HEK293 (cell line): ENCODE data around the gene RIN2.

Experiments
- CTCF ChIA-PET: fragments of 350-600 bp; formaldehyde crosslinking; extraction: SDS; loops from one replicate; lab custom pipeline; 2021; ENCODE audit warnings: antibody characterized with exemption; lab: Yijun Ruan, JAX
- POLR2A ChIA-PET: fragments of 300-600 bp; formaldehyde crosslinking; extraction: SDS; loops from one replicate; lab custom pipeline; 2020; ENCODE audit warnings: antibody characterized with exemption, inconsistent platforms; lab: Yijun Ruan, JAX
- H3K27ac ChIP-seq: fragments of 200-500 bp; sonication (Bioruptor generic); 2 replicates; pipeline ENCODE4 v1.5.1; 2014; ENCODE audit warnings: low read depth, low read length, control low read depth, inconsistent platforms; ENCODE audit errors: extremely low read depth
- H3K36me3 ChIP-seq, 2 experiments: fragments of 200-500 bp in 1 of 2; sonication (Bioruptor generic) in 1 of 2; 1 replicate in 1 of 2; 2 replicates in 1 of 2; pipeline ENCODE4 v1.5.1; 2014 to 2017; ENCODE audit warnings: inconsistent platforms in 2 of 2, low read length in 2 of 2; ENCODE audit not compliant: control insufficient read depth in 2 of 2, insufficient read depth in 1 of 2
- H3K4me1 ChIP-seq: fragments of 200-500 bp; sonication (Bioruptor generic); 2 replicates; pipeline ENCODE4 v1.5.1; 2014; ENCODE audit warnings: mild to moderate bottlenecking, low read length, inconsistent platforms; ENCODE audit not compliant: control insufficient read depth, insufficient read depth
- H3K4me3 ChIP-seq: 2 replicates; pipeline ENCODE4 v1.5.1; 2011; ENCODE audit warnings: low read depth, mild to moderate bottlenecking, control low read depth, low read length, moderate library complexity
- H3K9me3 ChIP-seq: fragments of 200-500 bp; sonication (Bioruptor generic); 2 replicates; pipeline ENCODE4 v1.5.1; 2014; ENCODE audit warnings: low read depth, low read length, inconsistent platforms; ENCODE audit not compliant: control insufficient read depth, insufficient read depth
- FEZF1 ChIP-seq: fragments of 450-650 bp; formaldehyde crosslinking; IDR thresholded peaks from 2 replicates; pipeline ENCODE4 v1.5.1; 2016; ENCODE audit warnings: missing biosample characterization, missing genetic modification characterization
- GLI2 ChIP-seq: fragments of 450-650 bp; formaldehyde crosslinking; IDR thresholded peaks from 2 replicates; pipeline ENCODE4; 2017; ENCODE audit warnings: missing biosample characterization, missing genetic modification characterization, low read depth, borderline replicate concordance
- KLF1 ChIP-seq: fragments of 450-650 bp; formaldehyde crosslinking; IDR thresholded peaks from 2 replicates; pipeline ENCODE4 v1.5.1; 2016; ENCODE audit warnings: missing biosample characterization, missing genetic modification characterization
- KLF10 ChIP-seq: fragments of 450-650 bp; IDR thresholded peaks from 2 replicates; pipeline ENCODE4 v1.5.1; 2018; ENCODE audit warnings: missing biosample characterization, mild to moderate bottlenecking, missing genetic modification characterization
- RBAK ChIP-seq: fragments of 450-650 bp; formaldehyde crosslinking; IDR thresholded peaks from 2 replicates; pipeline ENCODE4 v1.5.1; 2016; ENCODE audit warnings: missing biosample characterization, missing genetic modification characterization
- REPIN1 ChIP-seq: fragments of 450-650 bp; formaldehyde crosslinking; IDR thresholded peaks from 2 replicates; pipeline ENCODE4 v1.5.1; 2017; ENCODE audit warnings: missing biosample characterization, missing genetic modification characterization, low read depth
- YY2 ChIP-seq: fragments of 450-650 bp; formaldehyde crosslinking; IDR thresholded peaks from 2 replicates; pipeline ENCODE4 v1.5.1; 2016; ENCODE audit warnings: missing biosample characterization, missing genetic modification characterization
- ZBTB20 ChIP-seq: fragments of 450-650 bp; formaldehyde crosslinking; IDR thresholded peaks from 2 replicates; pipeline ENCODE4 v1.5.1; 2016; ENCODE audit warnings: missing biosample characterization, missing genetic modification characterization
- ZBTB48 ChIP-seq: fragments of 450-650 bp; formaldehyde crosslinking; IDR thresholded peaks from 2 replicates; pipeline ENCODE4 v1.5.1; 2016; ENCODE audit warnings: missing biosample characterization, missing genetic modification characterization
- ZEB2 ChIP-seq: fragments of 450-650 bp; formaldehyde crosslinking; IDR thresholded peaks from 2 replicates; pipeline ENCODE4 v1.5.1; 2016; ENCODE audit warnings: missing biosample characterization, missing genetic modification characterization
- ZFHX2 ChIP-seq: fragments of 450-650 bp; formaldehyde crosslinking; conservative IDR thresholded peaks from 2 replicates; pipeline ENCODE4 v1.5.1; 2016; ENCODE audit warnings: missing biosample characterization, missing genetic modification characterization
- ZNF132 ChIP-seq: fragments of 450-650 bp; formaldehyde crosslinking; IDR thresholded peaks from 2 replicates; pipeline ENCODE4 v1.5.1; 2017; ENCODE audit warnings: missing biosample characterization, missing genetic modification characterization, borderline replicate concordance
- ZNF174 ChIP-seq: fragments of 450-650 bp; formaldehyde crosslinking; IDR thresholded peaks from 2 replicates; pipeline ENCODE4 v1.5.0; 2017; ENCODE audit warnings: missing biosample characterization, mild to moderate bottlenecking, missing genetic modification characterization
- ZNF175 ChIP-seq: fragments of 450-650 bp; formaldehyde crosslinking; IDR thresholded peaks from 2 replicates; pipeline ENCODE4 v1.5.1; 2016; ENCODE audit warnings: missing biosample characterization, missing genetic modification characterization
- ZNF184 ChIP-seq: fragments of 450-650 bp; IDR thresholded peaks from 2 replicates; pipeline ENCODE4 v1.5.1; 2018; ENCODE audit warnings: missing biosample characterization, mild to moderate bottlenecking, missing genetic modification characterization
- ZNF23 ChIP-seq: fragments of 450-650 bp; formaldehyde crosslinking; IDR thresholded peaks from 2 replicates; pipeline ENCODE4 v1.5.1; 2016; ENCODE audit warnings: missing biosample characterization, missing genetic modification characterization, borderline replicate concordance
- ZNF302 ChIP-seq: fragments of 450-650 bp; formaldehyde crosslinking; IDR thresholded peaks from 2 replicates; pipeline ENCODE4 v1.5.1; 2016; ENCODE audit warnings: missing biosample characterization, missing genetic modification characterization, low read depth
- ZNF354C ChIP-seq: fragments of 450-650 bp; formaldehyde crosslinking; IDR thresholded peaks from 2 replicates; pipeline ENCODE4 v1.5.1; 2016; ENCODE audit warnings: missing biosample characterization, missing genetic modification characterization, low read depth, borderline replicate concordance
- ZNF366 ChIP-seq: fragments of 450-650 bp; formaldehyde crosslinking; conservative IDR thresholded peaks from 2 replicates; pipeline ENCODE4 v1.5.1; 2016; ENCODE audit warnings: missing biosample characterization, missing genetic modification characterization
- ZNF433 ChIP-seq: fragments of 450-650 bp; formaldehyde crosslinking; IDR thresholded peaks from 2 replicates; pipeline ENCODE4 v1.5.1; 2016; ENCODE audit warnings: missing biosample characterization, missing genetic modification characterization, low read depth
- ZNF544 ChIP-seq: fragments of 450-650 bp; formaldehyde crosslinking; IDR thresholded peaks from 2 replicates; pipeline ENCODE4 v1.5.0; 2017; ENCODE audit warnings: missing biosample characterization, missing genetic modification characterization
- ZNF548 ChIP-seq: fragments of 450-650 bp; formaldehyde crosslinking; IDR thresholded peaks from 2 replicates; pipeline ENCODE4 v1.5.1; 2016; ENCODE audit warnings: missing biosample characterization, missing genetic modification characterization
- ZNF707 ChIP-seq: fragments of 450-650 bp; formaldehyde crosslinking; IDR thresholded peaks from 2 replicates; pipeline ENCODE4 v1.5.1; 2016; ENCODE audit warnings: missing biosample characterization, missing genetic modification characterization
- ZNF776 ChIP-seq: fragments of 450-650 bp; formaldehyde crosslinking; IDR thresholded peaks from 2 replicates; pipeline ENCODE4 v1.5.0; 2017; ENCODE audit warnings: missing biosample characterization, missing genetic modification characterization, borderline replicate concordance
- ZNF777 ChIP-seq: fragments of 450-650 bp; formaldehyde crosslinking; IDR thresholded peaks from 2 replicates; pipeline ENCODE4 v1.5.1; 2017; ENCODE audit warnings: missing biosample characterization, missing genetic modification characterization, borderline replicate concordance
- ZNF830 ChIP-seq: fragments of 450-650 bp; IDR thresholded peaks from 2 replicates; pipeline ENCODE4 v1.5.0; 2018; ENCODE audit warnings: missing biosample characterization, missing genetic modification characterization, low read depth, mild to moderate bottlenecking, moderate library complexity
- ZXDB ChIP-seq: fragments of 450-650 bp; formaldehyde crosslinking; IDR thresholded peaks from 2 replicates; pipeline ENCODE4 v1.5.1; 2016; ENCODE audit warnings: missing biosample characterization, missing genetic modification characterization
- TF ChIP-seq, protein P1 (sequence below): fragments of 450-650 bp; formaldehyde crosslinking; IDR thresholded peaks from 2 replicates; pipeline ENCODE4 v1.5.1; 2017; ENCODE audit warnings: missing biosample characterization, missing genetic modification characterization
- TF ChIP-seq, protein P2 (sequence below): fragments of 450-650 bp; formaldehyde crosslinking; IDR thresholded peaks from 2 replicates; pipeline ENCODE4 v1.5.0; 2017; ENCODE audit warnings: missing biosample characterization, missing genetic modification characterization, borderline replicate concordance
- TF ChIP-seq, protein P3 (sequence below): fragments of 450-650 bp; formaldehyde crosslinking; optimal IDR thresholded peaks from 2 replicates; pipeline ENCODE3; 2016; ENCODE audit warnings: missing biosample characterization, mild to moderate bottlenecking, missing genetic modification characterization
- TF ChIP-seq, protein P4 (sequence below): fragments of 450-650 bp; formaldehyde crosslinking; IDR thresholded peaks from 2 replicates; pipeline ENCODE4 v1.5.1; 2016; ENCODE audit warnings: missing biosample characterization, missing genetic modification characterization

The RIN2 gene

DNA sequence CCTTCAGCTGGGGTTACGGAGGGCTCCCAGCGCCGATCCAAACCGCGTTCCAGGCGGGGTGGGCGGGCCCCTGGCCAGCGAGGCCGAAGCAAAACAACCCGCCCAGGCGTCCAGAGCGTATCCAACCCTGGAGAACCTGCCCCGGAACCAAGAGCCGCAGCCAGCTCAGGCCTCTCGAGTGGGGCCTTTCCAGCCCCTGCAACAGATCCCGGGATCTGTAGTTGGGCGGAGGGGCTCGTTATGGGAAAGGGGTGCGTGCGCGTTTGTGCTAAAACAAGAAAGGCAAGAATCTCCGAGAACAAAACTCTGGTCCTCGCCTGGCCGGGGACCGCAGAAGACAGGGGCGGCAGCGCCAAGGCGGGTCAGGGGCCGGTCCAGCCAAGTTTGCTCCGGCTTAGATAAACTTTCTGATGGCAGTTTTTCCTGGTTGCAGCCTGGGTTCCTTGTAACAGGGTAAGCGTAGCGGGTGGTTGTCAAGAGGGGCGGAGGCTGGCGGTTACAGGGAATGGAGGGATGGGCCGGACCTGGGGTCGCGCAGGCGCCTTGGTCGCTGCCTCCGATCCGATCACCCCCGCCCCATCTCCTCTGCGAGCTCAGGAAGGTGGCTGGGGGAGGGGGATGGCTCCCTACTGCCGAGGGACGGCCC is 448 bp upstream of the RIN2 start:
- Histone ChIP-seq H3K36me3 (no peaks in the 10 kb centered on the region), H3K9me3 (no peaks in the 10 kb centered on the region), H3K27ac (peak overlapping the region; percentile 64; the same call in 1 of the 2 replicates), H3K4me3 (peak overlapping the region; percentile 64), H3K4me1 (peaks cover 6% of the 10 kb centered on the region; the same call in 1 of the 2 replicates)
- CTCF ChIA-PET: interaction anchor here (0.7 kb wide), 1 partner anchor 95 kb away, joined by 3 read pairs; no protein-coding TSS in a partner anchor
- POLR2A ChIA-PET: interaction anchor here (0.6 to 1.0 kb wide), 5 partner anchors 40 to 265 kb away, joined by 3 to 8 read pairs (median 5); no protein-coding TSS in a partner anchor
- TF ChIP-seq ZNF707 (tag by site-specific recombination) (no peak), ZNF548 (tag by site-specific recombination) (no peak), KLF10 (tag by site-specific recombination) (no peak), ZNF544 (tag by site-specific recombination) (no peak), ZFHX2 (no peak), RBAK (tag by site-specific recombination) (no peak), ZBTB48 (tag by site-specific recombination) (no peak), REPIN1 (tag by site-specific recombination) (no peak), FEZF1 (no peak), ZNF23 (tag by site-specific recombination) (no peak), ZNF132 (tag by site-specific recombination) (no peak), ZXDB (tag by site-specific recombination) (peak; percentile 64), ZNF174 (no peak), ZNF184 (tag by site-specific recombination) (no peak), KLF1 (no peak; the same call in 1 of the 2 replicates), ZNF366 (tag by site-specific recombination) (peak; percentile 81), ZNF354C (tag by site-specific recombination) (no peak), ZBTB20 (tag by site-specific recombination) (peak; percentile 88), ZNF776 (tag by site-specific recombination) (no peak), ZEB2 (tag by site-specific recombination) (no peak), ZNF302 (tag by site-specific recombination) (no peak), YY2 (tag by site-specific recombination) (no peak), ZNF175 (tag by site-specific recombination) (no peak), ZNF830 (tag by site-specific recombination) (no peak), ZNF433 (tag by site-specific recombination) (no peak), GLI2 (no peak), ZNF777 (tag by site-specific recombination) (no peak)
- TF ChIP-seq, protein P1, sequence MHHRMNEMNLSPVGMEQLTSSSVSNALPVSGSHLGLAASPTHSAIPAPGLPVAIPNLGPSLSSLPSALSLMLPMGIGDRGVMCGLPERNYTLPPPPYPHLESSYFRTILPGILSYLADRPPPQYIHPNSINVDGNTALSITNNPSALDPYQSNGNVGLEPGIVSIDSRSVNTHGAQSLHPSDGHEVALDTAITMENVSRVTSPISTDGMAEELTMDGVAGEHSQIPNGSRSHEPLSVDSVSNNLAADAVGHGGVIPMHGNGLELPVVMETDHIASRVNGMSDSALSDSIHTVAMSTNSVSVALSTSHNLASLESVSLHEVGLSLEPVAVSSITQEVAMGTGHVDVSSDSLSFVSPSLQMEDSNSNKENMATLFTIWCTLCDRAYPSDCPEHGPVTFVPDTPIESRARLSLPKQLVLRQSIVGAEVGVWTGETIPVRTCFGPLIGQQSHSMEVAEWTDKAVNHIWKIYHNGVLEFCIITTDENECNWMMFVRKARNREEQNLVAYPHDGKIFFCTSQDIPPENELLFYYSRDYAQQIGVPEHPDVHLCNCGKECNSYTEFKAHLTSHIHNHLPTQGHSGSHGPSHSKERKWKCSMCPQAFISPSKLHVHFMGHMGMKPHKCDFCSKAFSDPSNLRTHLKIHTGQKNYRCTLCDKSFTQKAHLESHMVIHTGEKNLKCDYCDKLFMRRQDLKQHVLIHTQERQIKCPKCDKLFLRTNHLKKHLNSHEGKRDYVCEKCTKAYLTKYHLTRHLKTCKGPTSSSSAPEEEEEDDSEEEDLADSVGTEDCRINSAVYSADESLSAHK (tag by site-specific recombination): peak; percentile 63; the same call in 1 of the 2 replicates
- TF ChIP-seq, protein P2, sequence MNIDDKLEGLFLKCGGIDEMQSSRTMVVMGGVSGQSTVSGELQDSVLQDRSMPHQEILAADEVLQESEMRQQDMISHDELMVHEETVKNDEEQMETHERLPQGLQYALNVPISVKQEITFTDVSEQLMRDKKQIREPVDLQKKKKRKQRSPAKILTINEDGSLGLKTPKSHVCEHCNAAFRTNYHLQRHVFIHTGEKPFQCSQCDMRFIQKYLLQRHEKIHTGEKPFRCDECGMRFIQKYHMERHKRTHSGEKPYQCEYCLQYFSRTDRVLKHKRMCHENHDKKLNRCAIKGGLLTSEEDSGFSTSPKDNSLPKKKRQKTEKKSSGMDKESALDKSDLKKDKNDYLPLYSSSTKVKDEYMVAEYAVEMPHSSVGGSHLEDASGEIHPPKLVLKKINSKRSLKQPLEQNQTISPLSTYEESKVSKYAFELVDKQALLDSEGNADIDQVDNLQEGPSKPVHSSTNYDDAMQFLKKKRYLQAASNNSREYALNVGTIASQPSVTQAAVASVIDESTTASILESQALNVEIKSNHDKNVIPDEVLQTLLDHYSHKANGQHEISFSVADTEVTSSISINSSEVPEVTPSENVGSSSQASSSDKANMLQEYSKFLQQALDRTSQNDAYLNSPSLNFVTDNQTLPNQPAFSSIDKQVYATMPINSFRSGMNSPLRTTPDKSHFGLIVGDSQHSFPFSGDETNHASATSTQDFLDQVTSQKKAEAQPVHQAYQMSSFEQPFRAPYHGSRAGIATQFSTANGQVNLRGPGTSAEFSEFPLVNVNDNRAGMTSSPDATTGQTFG (tag by site-specific recombination): no peak
- TF ChIP-seq, protein P3, sequence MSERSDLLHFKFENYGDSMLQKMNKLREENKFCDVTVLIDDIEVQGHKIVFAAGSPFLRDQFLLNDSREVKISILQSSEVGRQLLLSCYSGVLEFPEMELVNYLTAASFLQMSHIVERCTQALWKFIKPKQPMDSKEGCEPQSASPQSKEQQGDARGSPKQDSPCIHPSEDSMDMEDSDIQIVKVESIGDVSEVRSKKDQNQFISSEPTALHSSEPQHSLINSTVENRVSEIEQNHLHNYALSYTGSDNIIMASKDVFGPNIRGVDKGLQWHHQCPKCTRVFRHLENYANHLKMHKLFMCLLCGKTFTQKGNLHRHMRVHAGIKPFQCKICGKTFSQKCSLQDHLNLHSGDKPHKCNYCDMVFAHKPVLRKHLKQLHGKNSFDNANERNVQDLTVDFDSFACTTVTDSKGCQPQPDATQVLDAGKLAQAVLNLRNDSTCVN: peak; percentile 26
- TF ChIP-seq, protein P4, sequence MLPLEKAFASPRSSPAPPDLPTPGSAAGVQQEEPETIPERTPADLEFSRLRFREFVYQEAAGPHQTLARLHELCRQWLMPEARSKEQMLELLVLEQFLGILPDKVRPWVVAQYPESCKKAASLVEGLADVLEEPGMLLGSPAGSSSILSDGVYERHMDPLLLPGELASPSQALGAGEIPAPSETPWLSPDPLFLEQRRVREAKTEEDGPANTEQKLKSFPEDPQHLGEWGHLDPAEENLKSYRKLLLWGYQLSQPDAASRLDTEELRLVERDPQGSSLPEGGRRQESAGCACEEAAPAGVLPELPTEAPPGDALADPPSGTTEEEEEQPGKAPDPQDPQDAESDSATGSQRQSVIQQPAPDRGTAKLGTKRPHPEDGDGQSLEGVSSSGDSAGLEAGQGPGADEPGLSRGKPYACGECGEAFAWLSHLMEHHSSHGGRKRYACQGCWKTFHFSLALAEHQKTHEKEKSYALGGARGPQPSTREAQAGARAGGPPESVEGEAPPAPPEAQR: no peak
